Liver (tissue), 9 donors: Measurements from ENCODE around the gene OR4E2. TPM values are rescaled to one million over a fixed set of nuclear protein-coding genes. Genes with fewer than 3 reads are reported as not detected.

Experiments
- DNase-seq: peaks from one replicate; pipeline ENCODE4 v3.0.0-alpha.2; 2017; ENCODE audit warnings: low spot score
- H3K27ac ChIP-seq, 2 donors: one replicate each; pipeline ENCODE4 v1.7.0; 2013; ENCODE audit warnings: inconsistent platforms in 2 of 2, low read length in 2 of 2, control low read depth in 1 of 2, low read depth in 1 of 2, mild to moderate bottlenecking in 1 of 2
- H3K27me3 ChIP-seq, 4 donors: one replicate each; pipeline versions ENCODE4 v1.6.1 to v1.7.0; 2013; ENCODE audit warnings: low read length in 3 of 4, inconsistent platforms in 1 of 4, mild to moderate bottlenecking in 1 of 4, moderate library complexity in 1 of 4; ENCODE audit not compliant: control insufficient read depth in 4 of 4, insufficient read depth in 4 of 4
- H3K36me3 ChIP-seq, 4 donors: one replicate each; pipeline versions ENCODE4 v1.6.1 to v1.7.0; 2013; ENCODE audit warnings: low read length in 3 of 4, mild to moderate bottlenecking in 3 of 4, low read depth in 1 of 4, moderate library complexity in 1 of 4; ENCODE audit not compliant: control insufficient read depth in 4 of 4, insufficient read depth in 3 of 4
- H3K4me1 ChIP-seq, 4 donors: one replicate each; pipeline versions ENCODE4 v1.6.1 to v1.7.0; 2013; ENCODE audit warnings: low read length in 3 of 4, mild to moderate bottlenecking in 3 of 4, moderate library complexity in 1 of 4; ENCODE audit not compliant: control insufficient read depth in 4 of 4, insufficient read depth in 4 of 4
- H3K4me3 ChIP-seq, 3 donors: one replicate each; pipeline versions ENCODE4 v1.6.1 to v1.7.0; 2013; ENCODE audit warnings: low read length in 3 of 3, control low read depth in 1 of 3, low read depth in 1 of 3, mild to moderate bottlenecking in 1 of 3
- H3K9ac ChIP-seq, 2 donors: one replicate each; pipeline ENCODE4 v1.7.0; 2013; ENCODE audit warnings: low read length in 2 of 2, mild to moderate bottlenecking in 2 of 2, moderate library complexity in 2 of 2, control low read depth in 1 of 2, low read depth in 1 of 2
- H3K9me3 ChIP-seq, 4 donors: one replicate each; pipeline versions ENCODE4 v1.6.1 to v1.7.0; 2013; ENCODE audit warnings: low read length in 3 of 4; ENCODE audit not compliant: control insufficient read depth in 4 of 4
- FOXA1 ChIP-seq: IDR thresholded peaks from 2 replicates; pipeline ENCODE4 v1.6.1; 2016; ENCODE audit warnings: antibody characterized with exemption
- GABPA ChIP-seq, 2 donors: IDR thresholded peaks in 1 of 2; conservative IDR thresholded peaks in 1 of 2; 2 replicates each; pipeline ENCODE4 v1.6.1; 2016; ENCODE audit warnings: antibody characterized with exemption in 2 of 2, mild to moderate bottlenecking in 1 of 2, moderate library complexity in 1 of 2
- HNF4A ChIP-seq, 2 donors: conservative IDR thresholded peaks; 2 replicates each; pipeline ENCODE4 v1.6.1; 2016; ENCODE audit warnings: antibody characterized with exemption in 2 of 2, mild to moderate bottlenecking in 2 of 2
- HNF4G ChIP-seq: IDR thresholded peaks from 2 replicates; pipeline ENCODE4 v1.6.1; 2016; ENCODE audit warnings: antibody characterized with exemption
- JUND ChIP-seq, 2 donors: IDR thresholded peaks; 2 replicates each; pipeline ENCODE4 v1.6.1; 2016; ENCODE audit warnings: antibody characterized with exemption in 2 of 2
- NR2F2 ChIP-seq: IDR thresholded peaks from 2 replicates; pipeline ENCODE4 v1.6.1; 2016; ENCODE audit warnings: antibody characterized with exemption
- RAD21 ChIP-seq, 2 donors: IDR thresholded peaks; 2 replicates each; pipeline ENCODE4 v1.6.1; 2016; ENCODE audit warnings: antibody characterized with exemption in 2 of 2, mild to moderate bottlenecking in 2 of 2
- SP1 ChIP-seq: IDR thresholded peaks from 2 replicates; pipeline ENCODE4 v1.6.1; 2018; ENCODE audit warnings: antibody characterized with exemption, mild to moderate bottlenecking
- TAF1 ChIP-seq: conservative IDR thresholded peaks from 2 replicates; pipeline ENCODE4 v1.6.1; 2016; ENCODE audit warnings: antibody characterized with exemption, mild to moderate bottlenecking
- YY1 ChIP-seq: IDR thresholded peaks from 2 replicates; pipeline ENCODE4 v1.6.1; 2016; ENCODE audit warnings: antibody characterized with exemption, mild to moderate bottlenecking
- WGBS: extraction: QIAGEN DNeasy Blood & Tissue Kit; methylation state at CpG from one replicate; pipeline ENCODE4 v1.1.7; 2013; 5-methylcytosine and 5-hydroxymethylcytosine counted together
- polyA plus RNA-seq, 2 donors: library from polyadenylated mRNA; stranded (reverse) in 1 of 2; unstranded in 1 of 2; fragments of 200-250 nt in 1 of 2; fragments of >200 nt in 1 of 2; fragmentation: Nextera tagmentation in 1 of 2; extraction: Ambion mirVana in 1 of 2; gene quantifications; one replicate each; pipeline versions ENCODE4 v1.2.1 to v1.2.3, GENCODE V29; 2013 to 2015
- total RNA-seq, 2 donors: library from RNA; depleted of rRNA; stranded (reverse); fragments of >200 nt; gene quantifications; one replicate each; pipeline ENCODE4 v1.2.3, GENCODE V29; 2014
- TF ChIP-seq, protein P1 (sequence below): IDR thresholded peaks from 2 replicates; pipeline ENCODE4 v1.6.1; 2016; ENCODE audit warnings: antibody characterized with exemption
- TF ChIP-seq, protein P2 (sequence below): IDR thresholded peaks from 2 replicates; pipeline ENCODE4 v1.6.1; 2016; ENCODE audit warnings: antibody characterized with exemption
- TF ChIP-seq, protein P3 (sequence below): fragments of 150-350 bp; IDR thresholded peaks from 2 replicates; pipeline ENCODE4 v1.5.1; 2017; ENCODE audit warnings: improper control_type of control experiment, low read depth, low read length; ENCODE audit not compliant: missing input control
- TF ChIP-seq, protein P4 (sequence below): IDR thresholded peaks from 2 replicates; pipeline ENCODE4 v1.6.1; 2016; ENCODE audit warnings: antibody characterized with exemption, mild to moderate bottlenecking
- TF ChIP-seq, protein P5 (sequence below): IDR thresholded peaks from 2 replicates; pipeline ENCODE4 v1.6.1; 2016; ENCODE audit warnings: antibody characterized with exemption
- donor health status: healthy.
- donor health status: healthy.
- donor health status: healthy.
- donor health status: healthy.
- donor health status: healthy.

The OR4E2 gene
- total and polyA plus RNA-seq, 4 donors, result not detected

DNA sequence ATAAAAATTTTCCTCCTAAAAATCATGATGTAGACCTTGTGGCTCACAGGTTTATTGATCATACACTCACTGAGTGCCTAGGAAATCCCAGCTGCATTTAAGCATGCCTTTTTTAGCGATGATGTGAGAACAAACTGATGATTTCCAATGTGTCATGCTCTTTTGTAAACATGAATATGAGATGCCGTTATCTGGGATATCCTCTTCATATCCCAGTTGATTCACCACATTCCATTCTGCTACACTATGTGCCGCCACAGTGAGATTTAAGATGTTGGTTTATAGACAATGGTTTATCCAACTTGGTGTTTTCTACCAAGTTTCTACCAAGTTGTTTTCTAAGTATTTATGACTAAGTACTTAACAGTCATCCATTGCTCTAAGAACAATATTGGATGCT lies 14.7 kb downstream of the OR4E2 start:
- Histone ChIP-seq H3K9ac (no peak overlapping the region), H3K27ac (no peak overlapping the region), H3K4me1 (no peaks in the 10 kb centered on the region), H3K27me3 (peaks cover 0 to 8% (median 2%) of the 10 kb centered on the region in 4 donors), H3K36me3 (no peaks in the 10 kb centered on the region), H3K4me3 (no peak overlapping the region), H3K9me3 (peaks cover 0 to 4% (median 0%) of the 10 kb centered on the region in 4 donors)
- 72% methylated on average over 3 of the region's 3 CpGs for WGBS
- DNase-seq, result no peak
- TF ChIP-seq, protein P1, sequence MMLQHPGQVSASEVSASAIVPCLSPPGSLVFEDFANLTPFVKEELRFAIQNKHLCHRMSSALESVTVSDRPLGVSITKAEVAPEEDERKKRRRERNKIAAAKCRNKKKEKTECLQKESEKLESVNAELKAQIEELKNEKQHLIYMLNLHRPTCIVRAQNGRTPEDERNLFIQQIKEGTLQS, result no peak
- TF ChIP-seq, protein P2, sequence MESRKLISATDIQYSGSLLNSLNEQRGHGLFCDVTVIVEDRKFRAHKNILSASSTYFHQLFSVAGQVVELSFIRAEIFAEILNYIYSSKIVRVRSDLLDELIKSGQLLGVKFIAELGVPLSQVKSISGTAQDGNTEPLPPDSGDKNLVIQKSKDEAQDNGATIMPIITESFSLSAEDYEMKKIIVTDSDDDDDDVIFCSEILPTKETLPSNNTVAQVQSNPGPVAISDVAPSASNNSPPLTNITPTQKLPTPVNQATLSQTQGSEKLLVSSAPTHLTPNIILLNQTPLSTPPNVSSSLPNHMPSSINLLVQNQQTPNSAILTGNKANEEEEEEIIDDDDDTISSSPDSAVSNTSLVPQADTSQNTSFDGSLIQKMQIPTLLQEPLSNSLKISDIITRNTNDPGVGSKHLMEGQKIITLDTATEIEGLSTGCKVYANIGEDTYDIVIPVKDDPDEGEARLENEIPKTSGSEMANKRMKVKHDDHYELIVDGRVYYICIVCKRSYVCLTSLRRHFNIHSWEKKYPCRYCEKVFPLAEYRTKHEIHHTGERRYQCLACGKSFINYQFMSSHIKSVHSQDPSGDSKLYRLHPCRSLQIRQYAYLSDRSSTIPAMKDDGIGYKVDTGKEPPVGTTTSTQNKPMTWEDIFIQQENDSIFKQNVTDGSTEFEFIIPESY, result no peak
- TF ChIP-seq, protein P3, sequence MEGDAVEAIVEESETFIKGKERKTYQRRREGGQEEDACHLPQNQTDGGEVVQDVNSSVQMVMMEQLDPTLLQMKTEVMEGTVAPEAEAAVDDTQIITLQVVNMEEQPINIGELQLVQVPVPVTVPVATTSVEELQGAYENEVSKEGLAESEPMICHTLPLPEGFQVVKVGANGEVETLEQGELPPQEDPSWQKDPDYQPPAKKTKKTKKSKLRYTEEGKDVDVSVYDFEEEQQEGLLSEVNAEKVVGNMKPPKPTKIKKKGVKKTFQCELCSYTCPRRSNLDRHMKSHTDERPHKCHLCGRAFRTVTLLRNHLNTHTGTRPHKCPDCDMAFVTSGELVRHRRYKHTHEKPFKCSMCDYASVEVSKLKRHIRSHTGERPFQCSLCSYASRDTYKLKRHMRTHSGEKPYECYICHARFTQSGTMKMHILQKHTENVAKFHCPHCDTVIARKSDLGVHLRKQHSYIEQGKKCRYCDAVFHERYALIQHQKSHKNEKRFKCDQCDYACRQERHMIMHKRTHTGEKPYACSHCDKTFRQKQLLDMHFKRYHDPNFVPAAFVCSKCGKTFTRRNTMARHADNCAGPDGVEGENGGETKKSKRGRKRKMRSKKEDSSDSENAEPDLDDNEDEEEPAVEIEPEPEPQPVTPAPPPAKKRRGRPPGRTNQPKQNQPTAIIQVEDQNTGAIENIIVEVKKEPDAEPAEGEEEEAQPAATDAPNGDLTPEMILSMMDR, result no peak
- no peak for TF ChIP-seq GABPA (IDR thresholded peaks at IDR 0.05 in 1 of 2, conservative IDR thresholded peaks at IDR 0.05 in 1 of 2)

DNA sequence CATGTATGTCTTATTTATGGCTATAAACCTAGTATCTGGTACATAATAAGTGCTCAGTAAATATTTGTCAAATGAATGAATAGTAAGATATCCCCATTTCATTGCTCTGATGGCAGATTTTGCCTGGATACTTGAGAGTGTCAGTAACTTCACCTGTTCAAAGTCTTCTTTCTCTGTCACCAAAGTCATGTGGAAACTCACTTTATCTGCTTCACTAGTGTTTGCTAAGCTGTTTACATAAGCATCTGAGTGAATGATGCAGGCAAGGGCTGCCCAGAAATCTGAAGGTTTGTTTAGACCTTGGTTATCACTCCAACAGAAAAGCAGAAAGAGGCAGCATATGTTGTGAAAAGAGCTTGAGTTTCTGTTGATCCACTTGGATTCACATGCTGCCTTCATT lies 15.6 kb downstream of the OR4E2 start:
- H3K9ac ChIP-seq, result no peak overlapping the region
- TF ChIP-seq, protein P4, sequence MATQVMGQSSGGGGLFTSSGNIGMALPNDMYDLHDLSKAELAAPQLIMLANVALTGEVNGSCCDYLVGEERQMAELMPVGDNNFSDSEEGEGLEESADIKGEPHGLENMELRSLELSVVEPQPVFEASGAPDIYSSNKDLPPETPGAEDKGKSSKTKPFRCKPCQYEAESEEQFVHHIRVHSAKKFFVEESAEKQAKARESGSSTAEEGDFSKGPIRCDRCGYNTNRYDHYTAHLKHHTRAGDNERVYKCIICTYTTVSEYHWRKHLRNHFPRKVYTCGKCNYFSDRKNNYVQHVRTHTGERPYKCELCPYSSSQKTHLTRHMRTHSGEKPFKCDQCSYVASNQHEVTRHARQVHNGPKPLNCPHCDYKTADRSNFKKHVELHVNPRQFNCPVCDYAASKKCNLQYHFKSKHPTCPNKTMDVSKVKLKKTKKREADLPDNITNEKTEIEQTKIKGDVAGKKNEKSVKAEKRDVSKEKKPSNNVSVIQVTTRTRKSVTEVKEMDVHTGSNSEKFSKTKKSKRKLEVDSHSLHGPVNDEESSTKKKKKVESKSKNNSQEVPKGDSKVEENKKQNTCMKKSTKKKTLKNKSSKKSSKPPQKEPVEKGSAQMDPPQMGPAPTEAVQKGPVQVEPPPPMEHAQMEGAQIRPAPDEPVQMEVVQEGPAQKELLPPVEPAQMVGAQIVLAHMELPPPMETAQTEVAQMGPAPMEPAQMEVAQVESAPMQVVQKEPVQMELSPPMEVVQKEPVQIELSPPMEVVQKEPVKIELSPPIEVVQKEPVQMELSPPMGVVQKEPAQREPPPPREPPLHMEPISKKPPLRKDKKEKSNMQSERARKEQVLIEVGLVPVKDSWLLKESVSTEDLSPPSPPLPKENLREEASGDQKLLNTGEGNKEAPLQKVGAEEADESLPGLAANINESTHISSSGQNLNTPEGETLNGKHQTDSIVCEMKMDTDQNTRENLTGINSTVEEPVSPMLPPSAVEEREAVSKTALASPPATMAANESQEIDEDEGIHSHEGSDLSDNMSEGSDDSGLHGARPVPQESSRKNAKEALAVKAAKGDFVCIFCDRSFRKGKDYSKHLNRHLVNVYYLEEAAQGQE, result no peak
- TF ChIP-seq, protein P5, sequence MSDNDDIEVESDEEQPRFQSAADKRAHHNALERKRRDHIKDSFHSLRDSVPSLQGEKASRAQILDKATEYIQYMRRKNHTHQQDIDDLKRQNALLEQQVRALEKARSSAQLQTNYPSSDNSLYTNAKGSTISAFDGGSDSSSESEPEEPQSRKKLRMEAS, result no peak
- TF ChIP-seq, protein P3, result no peak
- no peak for TF ChIP-seq SP1
- TF ChIP-seq GABPA (IDR thresholded peaks at IDR 0.05 in 1 of 2, conservative IDR thresholded peaks at IDR 0.05 in 1 of 2), result no peak
- TF ChIP-seq HNF4A (conservative IDR thresholded peaks at IDR 0.05), result no peak
- TF ChIP-seq JUND (IDR thresholded peaks at IDR 0.05), result no peak
- TF ChIP-seq YY1, result no peak
- TF ChIP-seq, protein P1, result no peak
- no peak for TF ChIP-seq RAD21 (IDR thresholded peaks at IDR 0.05)
- TF ChIP-seq FOXA1, result no peak
- no peak for TF ChIP-seq NR2F2
- TF ChIP-seq, protein P2, result no peak
- no peak for TF ChIP-seq TAF1
- no peak for TF ChIP-seq HNF4G
- no peaks in the 10 kb centered on the region for H3K36me3 ChIP-seq
- H3K27me3 ChIP-seq, result peaks cover 0 to 8% (median 2%) of the 10 kb centered on the region in 4 donors
- H3K4me3 ChIP-seq, result no peak overlapping the region
- no peak overlapping the region for H3K27ac ChIP-seq
- H3K4me1 ChIP-seq, result no peaks in the 10 kb centered on the region
- peaks cover 0 to 4% (median 0%) of the 10 kb centered on the region in 4 donors for H3K9me3 ChIP-seq
- no peak for DNase-seq
